HG03442 (cell line): Measurements from ENCODE around the gene ALS2CL.
"Not testable (repeated sequence)": the region's sequence is repeated elsewhere in the genome, so short reads cannot be mapped to it uniquely, and the experiment has no call there.

Experiments used
- ATAC-seq: cut with Tn5 transposase; IDR thresholded peaks from one replicate; pipeline ENCODE4 v1.9.1; 2021; ENCODE audit warnings: mild to moderate bottlenecking, moderate library complexity; ENCODE audit not compliant: unreplicated experiment

ALS2CL gene

GRCh38 chr3:46693038-46693891, at the start of gene ALS2CL:
ALS2CL (minus strand) TSS chr3:46693679; CDS start chr3:46689440, 4,239 bp downstream.
- ATAC-seq = no peak

DNA sequence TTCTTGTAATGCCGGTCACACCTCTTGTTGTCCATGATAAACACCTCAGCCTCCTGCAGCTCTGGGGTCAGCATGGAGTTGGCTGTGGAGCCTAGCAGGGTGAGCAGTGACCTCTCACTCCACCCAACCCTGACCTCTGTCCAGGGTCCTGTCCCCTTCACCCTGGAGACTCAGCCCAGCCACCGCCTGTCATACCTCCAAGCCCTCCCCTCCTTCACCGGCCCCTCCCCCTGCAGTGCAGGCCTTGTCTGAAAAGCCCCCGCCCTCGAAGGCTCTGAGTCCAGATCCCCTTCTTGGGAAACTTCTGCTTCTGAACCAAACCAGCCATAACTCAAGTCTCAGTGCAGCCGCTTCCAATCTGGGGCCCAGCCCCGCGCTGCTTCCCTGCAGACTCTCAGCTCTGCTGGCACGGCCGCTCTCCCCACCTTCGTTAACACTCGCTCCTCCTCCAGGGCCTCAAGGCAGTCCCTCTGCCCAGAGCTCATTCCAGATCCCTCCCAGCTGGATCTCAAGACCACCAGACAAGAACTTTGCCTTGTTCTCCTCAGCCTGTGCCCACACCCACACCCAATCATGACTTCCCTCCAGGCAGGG, 49.6 kb upstream of the ALS2CL start:
- ATAC-seq = no peak

GRCh38 chr3:46739565-46739964, 46.1 kb upstream of the ALS2CL start:
- not testable (repeated sequence) for ATAC-seq

- ATAC-seq = no peak
Observed at GRCh38 chr3:46737329-46737731, 43.9 kb upstream of the ALS2CL start.

DNA sequence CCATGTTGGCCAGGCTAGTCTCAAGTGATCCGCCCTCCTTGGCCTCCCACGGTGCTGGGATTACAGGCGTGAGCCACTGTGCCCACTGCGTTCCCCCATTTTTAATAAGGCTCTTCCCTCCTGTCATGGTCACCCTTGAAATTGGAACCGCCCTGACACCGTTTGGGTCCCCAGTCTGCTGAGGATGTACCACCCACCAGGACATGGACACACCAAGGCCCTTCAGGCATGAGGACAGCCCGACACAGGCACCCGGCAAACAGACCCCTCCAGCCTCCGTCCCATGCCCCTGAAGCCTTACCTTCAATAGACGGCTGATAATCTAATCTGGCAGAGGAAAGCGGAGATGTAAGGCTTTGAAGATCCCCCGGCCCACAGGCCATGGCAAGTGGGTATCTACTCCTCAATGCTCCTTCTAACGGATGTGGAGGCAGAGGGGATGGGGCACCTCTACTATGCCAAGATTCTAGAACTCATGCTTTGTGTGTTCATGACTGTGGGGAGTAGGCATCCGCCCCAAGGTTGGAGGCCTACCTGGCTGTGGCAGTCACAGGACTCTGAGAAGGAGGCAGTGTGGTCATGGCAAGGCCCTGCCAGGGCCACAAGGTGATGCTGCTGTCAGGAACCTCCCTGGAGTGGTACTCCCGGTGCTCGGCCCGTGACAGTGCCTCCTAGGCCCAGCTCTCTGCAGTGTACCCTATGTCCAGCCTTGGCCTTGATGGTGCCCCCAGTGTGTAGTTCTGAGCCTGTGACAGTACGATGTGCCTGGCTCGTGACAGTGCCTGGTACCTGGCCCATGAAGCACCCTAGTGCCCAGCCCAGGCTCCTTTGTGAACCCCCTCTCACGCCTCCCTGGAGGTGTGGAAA, 42.8 kb upstream of the ALS2CL start:
- no peak for ATAC-seq

DNA sequence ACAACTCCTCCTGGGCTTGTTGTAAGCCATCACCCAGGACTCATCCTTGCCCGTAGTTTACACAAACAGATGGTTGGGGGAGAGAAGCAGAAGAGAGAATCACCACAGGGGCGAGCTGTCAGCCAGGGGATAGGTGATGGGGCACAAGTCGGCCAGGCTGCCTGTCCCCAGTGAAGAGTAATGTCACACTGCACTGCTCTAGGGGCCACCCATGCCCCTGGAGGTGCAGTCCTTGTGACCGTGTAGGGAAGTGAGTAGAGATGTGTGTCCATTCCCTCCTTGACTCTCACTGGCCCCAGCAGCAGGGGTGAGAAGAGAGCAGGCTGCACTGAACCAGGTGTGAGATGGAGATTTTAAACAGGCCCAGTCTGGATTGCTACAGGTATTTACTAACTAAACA, 41.3 kb upstream of the ALS2CL start:
- ATAC-seq = no peak

- no peak for ATAC-seq
Observed at GRCh38 chr3:46733026-46733800, 39.7 kb upstream of the ALS2CL start.

DNA sequence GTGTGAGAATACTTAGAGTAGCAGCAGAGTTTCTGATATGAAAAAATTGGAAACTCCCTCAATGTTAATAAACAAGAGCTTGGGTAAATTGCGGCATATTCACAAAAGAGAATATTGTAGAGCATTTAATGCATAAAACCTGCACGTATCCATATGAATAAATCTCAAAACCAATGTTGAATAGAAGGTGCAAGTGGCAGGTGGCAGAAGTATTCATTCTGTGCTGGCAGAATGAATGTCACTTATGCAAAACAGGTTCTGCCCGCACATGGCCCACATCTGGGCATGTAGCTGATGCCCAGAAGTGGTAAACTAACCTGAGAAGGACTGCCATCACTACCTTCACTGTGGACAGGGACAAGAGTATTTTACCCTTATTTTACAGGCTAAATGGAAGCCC, 38.3 kb upstream of the ALS2CL start:
- ATAC-seq = no peak

- ATAC-seq = no peak
Observed at GRCh38 chr3:46730819-46731218, 37.3 kb upstream of the ALS2CL start.

- no peak for ATAC-seq
Observed at GRCh38 chr3:46729038-46729437, 35.6 kb upstream of the ALS2CL start.

- no peak for ATAC-seq
Observed at GRCh38 chr3:46725621-46726314, 32.3 kb upstream of the ALS2CL start.

DNA sequence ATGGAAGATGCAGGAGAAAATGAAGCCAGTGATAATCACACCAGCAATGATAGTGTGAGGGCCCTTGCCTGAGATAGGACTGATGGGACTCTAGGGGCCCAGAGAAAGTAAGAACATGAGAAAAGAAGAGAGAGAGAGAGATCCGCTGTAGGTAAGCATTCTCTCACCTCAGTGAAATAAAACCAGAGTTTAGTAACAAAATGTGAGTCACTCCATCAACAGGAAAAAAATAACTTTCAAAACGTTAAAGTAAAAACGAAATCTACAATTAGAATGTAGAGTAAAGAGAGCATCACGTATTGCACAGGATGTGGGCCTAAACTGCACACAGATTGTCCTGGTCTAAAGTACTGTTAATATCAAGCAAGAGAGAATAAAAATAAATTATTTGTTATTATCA, 30.9 kb upstream of the ALS2CL start:
- no peak for ATAC-seq

DNA sequence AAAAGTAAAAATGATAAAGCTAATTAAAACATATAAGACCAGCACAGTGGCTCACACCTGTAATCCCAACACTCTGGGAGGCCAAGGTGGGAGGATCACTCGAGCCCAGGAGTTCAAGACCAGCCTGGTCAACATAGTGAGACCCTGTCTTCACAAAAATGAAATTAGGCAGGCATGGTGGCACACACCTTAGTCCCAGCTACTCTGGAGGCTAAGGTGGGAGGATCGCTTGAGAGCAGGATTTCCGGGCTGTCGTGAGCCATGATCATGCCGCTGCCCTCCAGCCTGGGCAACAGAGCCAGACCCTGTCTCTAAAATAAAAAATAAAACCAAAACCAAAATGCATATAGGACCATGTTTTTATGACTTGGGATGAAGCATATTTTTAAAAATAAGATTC, 29.0 kb upstream of the ALS2CL start:
- no peak for ATAC-seq

DNA sequence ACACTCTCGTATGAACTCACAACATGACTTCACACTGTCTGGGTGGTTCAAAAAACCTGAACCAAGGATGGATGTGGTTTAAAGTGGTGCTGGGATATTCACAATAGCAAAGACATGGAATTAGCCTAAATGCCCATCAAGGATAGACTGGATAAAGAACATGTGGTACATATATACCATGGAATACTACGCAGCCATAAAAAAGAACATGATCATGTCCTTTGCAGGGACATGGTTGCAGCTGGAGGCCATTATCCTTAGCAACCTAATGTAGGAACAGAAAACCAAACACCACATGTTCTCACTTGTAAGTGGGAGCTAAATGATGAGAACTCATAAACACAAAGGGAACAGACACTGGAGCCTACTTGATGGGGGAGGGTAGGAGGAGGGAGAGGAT, 27.5 kb upstream of the ALS2CL start:
- no peak for ATAC-seq

DNA sequence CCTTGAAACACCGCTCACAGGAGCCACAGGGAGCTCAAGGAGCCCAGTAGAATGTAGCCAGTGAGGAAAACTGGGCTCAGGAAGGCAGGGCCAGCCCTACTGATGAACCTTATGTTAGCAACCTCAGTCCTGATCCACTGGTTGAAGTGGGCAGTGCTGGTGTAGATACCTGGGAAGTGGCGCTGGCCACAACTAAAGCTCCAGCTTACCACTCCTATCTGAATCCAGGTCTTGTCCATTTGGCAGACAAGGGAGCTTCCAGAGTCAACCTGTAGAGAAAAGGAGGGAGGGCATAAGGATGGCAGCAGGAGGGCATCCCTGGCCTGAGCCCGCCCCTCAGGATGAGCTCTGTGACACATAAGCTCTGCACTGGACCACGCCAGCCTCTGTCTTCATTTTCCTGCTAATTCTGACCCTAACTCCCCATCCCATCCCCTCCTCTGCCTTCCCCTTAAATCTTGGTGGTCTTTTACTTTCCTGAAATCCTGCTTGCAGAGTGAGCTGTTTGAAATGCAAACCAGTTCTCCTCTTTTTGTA, 26.3 kb upstream of the ALS2CL start:
- no peak for ATAC-seq

DNA sequence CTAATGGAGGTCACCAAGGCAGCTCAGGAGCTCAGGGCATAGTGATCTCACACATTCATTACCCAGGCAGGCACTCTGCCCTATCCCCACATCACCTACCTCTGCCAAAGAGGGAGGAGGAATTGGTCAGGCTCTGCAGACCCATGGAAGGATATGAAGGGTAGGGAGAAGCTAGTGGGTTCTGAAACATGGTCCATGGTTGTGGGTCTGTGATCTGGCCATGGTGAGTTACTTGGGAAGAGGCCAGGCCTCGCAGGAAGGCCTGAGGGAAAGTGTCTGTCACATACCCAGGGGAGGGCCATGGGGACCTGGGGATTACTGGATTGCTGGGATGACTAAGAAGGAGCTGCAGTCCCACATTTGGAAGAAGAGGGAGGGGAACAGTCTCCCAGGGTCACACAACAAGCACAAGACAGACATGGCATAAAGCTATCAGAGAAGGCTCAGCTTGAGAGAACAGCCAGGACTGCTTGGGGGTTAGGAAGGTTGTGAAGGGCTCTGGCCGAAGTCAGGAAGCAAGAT, 25.6 kb upstream of the ALS2CL start:
- no peak for ATAC-seq

DNA sequence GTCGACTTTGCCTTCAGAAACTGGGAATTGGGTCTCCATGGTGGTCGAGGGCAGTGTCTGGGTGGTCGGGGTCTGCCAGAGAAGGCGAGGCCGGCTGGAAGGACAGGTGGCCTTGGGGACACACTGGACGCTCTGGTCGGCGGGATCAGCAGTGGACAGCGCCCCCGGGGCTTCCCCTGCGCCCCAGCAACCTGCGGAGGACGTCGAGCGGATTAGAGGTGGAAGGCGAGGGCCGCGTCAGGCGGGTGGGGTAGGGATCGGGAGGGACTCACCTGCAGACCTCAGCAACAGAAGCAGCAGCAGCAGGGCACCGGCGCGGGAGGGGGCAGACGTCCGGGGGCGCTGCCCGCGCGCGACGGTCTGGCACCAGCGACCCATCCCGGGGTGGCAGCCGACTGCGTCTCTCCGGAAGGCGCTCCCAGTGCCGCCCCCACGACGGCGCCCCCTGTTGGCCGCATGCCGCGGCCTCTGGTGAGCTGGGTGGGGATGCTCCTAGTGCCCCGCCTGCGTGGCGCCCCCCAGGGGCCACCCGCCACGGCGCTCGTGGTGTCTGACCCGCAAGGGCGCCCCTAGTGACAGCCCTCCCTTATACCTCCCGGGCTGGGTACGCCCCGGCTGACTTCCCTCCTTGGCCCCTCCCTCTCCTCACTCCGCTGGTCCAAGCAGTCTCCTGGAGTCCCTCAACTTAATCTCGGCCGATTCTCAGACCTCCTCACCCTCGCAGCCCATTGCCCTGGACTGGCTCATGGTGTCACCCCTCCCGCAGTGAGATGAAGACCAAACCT, 24.2 kb upstream of the ALS2CL start, which contains the start of gene PRSS50:
Gene PRSS50 (minus strand): TSS at position 423 of the 785 bp plus-strand sequence. CDS start 45 bp downstream, at position 378.
- ATAC-seq = no peak
